ENCODE results near the gene RAPGEF5. TPM values are rescaled to one million over a fixed set of nuclear protein-coding genes. Genes with fewer than 3 reads are reported as not detected.

Gene RAPGEF5
- total RNA-seq, 1 donor from 2014 or later: 0.27 TPM

DNA sequence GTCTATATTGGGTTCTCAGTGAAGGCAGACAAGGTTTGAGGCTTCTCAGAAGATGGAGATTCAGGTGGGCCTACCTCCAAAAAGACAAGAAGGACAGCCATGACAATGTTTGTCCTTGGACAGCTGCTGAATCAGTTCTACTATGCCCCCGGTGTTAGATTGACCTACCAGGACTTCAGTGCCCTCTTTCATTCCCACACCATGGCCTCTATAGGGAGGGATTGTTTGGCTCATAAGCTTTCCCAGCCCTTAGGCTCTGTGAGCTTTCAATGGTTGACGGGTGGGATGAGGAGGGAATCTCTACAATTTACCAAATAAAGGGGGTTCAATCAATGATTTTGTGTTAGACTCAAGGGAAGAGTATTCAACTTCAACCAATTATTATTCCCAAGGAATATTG is 23.4 kb upstream of the RAPGEF5 start:
- intact Hi-C loops (cut with micrococcal nuclease): no loop called here

- intact Hi-C loops (cut with micrococcal nuclease): no loop called here
These were observed 21.4 kb upstream of the RAPGEF5 start for GRCh38 chr7:22378199-22378980.

DNA sequence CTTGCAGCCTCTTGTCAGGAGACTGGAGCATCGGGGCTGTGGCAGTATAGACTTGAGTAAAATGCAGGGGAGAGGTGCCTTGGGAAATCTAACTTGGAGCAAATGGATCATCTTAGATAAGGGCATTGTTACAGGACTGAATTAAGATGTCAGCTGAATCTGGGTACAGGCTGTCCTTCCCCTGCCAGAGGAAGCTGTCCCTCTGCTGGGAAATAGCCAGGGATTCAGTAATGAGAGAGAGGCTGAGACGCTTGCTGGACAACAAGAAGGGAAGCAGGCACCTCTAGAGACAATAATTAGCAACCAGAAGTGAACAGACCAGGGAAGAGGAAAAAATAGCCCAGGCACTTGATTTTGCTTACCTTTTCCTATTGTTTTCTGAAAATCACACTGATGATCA is 20.7 kb upstream of the RAPGEF5 start:
- intact Hi-C loops (cut with micrococcal nuclease): no loop called here

- intact Hi-C loops (cut with micrococcal nuclease): no loop called here
These were observed 18.6 kb upstream of the RAPGEF5 start for GRCh38 chr7:22375359-22376048.

DNA sequence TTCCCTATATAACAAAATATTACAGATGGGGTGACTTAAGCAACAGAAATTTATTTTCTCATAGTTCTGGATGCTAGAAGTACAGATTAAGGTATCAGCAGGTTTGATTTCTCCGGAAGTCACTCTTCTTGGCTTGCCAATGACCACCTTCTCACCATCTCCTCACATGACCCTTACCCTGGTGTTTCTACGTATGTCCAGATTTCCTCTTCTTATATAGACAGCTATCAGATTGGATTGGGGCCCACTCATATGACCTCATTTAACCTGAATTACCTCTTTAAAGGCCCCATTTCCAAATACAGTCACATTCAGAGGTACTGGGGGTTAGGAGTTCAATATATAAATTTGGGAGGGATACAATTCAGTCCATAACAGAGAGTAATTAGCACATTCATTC is 17.0 kb upstream of the RAPGEF5 start:
- intact Hi-C loops (cut with micrococcal nuclease): no loop called here

DNA sequence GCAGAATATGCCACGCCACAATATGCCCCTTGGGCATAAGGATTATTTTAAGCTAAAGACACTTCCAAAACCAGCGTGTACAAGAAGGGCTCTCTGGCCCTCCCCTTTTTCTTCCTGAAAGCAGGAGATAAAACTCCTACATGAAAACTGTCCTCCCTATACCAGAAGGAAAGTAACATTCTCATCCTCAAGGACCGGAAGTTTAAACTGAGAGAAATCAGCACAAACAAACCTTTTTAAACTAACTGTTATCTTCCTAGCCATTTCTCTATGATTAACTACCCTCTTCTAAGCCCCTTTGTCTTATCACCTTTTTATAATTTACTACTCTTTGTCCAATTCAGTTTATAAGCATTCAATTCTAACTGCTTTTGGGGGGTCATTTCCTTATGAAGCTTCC is 16.4 kb upstream of the RAPGEF5 start:
- intact Hi-C loops (cut with micrococcal nuclease): no loop called here

- intact Hi-C loops (cut with micrococcal nuclease): no loop called here
These were observed 15.9 kb upstream of the RAPGEF5 start for GRCh38 chr7:22372863-22373262.

GRCh38 chr7:22371878-22372277 is 14.9 kb upstream of the RAPGEF5 start:
- intact Hi-C loops (cut with micrococcal nuclease): no loop called here

DNA sequence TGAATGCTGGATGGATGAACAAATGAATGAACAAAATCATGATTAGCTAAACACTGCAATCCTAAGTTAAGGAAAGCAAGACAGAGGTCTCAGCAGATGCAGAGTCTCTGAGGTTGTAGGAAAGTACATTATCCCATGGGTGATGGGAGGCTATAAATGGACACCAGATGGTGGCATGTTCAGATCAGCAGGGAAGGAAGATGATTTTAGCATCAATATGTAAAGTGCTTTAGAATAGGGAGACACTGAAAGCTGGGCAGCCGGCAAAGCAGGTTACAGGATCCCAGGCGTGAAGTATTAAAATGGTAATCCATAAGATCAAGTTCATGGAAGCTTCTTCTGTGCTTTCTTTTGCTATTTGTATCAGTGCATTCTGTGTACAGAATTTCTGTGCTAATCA is 7.9 kb upstream of the RAPGEF5 start:
- intact Hi-C loops (cut with micrococcal nuclease): no loop called here

DNA sequence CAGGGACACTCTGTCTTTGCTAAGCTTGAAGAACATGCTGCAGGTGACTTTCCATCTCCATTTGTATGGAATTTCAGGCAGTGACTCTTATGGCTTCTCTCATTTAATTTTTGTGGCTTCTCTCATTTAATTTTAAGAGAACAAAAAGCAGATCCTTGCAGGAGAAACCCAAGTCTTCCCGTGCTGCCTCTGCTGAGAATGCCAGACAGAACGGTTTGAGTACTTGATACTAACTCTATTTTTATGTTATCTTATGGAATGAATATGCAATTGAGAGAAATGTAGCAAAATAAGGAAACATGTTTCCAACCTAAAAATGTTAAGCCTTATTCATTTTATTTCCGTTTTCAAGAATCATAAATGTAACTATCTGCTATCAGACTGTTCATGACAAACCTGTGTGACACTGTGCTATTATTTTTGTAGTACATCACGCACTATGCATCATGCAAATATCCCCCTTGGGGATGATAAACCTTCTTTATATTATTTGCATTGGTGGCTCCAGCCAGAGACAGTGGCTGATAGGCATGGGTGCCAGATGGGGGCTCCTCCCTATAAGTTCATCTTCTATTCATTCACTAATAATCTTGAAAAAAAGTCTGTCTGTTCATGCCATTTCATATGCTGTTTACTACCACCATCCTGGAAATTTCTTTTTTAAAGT is 6.9 kb upstream of the RAPGEF5 start:
- intact Hi-C loops (cut with micrococcal nuclease): no loop called here

- intact Hi-C loops (cut with micrococcal nuclease): no loop called here
These were observed 4.8 kb upstream of the RAPGEF5 start for GRCh38 chr7:22361795-22362194.

GRCh38 chr7:22361320-22361719 is 4.4 kb upstream of the RAPGEF5 start:
- intact Hi-C loops (cut with micrococcal nuclease): no loop called here

- intact Hi-C loops (cut with micrococcal nuclease): no loop called here
These were observed 2.1 kb upstream of the RAPGEF5 start for GRCh38 chr7:22358820-22359697.

- intact Hi-C loops (cut with micrococcal nuclease): no loop called here
These were observed 589 bp upstream of the RAPGEF5 start for GRCh38 chr7:22357311-22358175.

DNA sequence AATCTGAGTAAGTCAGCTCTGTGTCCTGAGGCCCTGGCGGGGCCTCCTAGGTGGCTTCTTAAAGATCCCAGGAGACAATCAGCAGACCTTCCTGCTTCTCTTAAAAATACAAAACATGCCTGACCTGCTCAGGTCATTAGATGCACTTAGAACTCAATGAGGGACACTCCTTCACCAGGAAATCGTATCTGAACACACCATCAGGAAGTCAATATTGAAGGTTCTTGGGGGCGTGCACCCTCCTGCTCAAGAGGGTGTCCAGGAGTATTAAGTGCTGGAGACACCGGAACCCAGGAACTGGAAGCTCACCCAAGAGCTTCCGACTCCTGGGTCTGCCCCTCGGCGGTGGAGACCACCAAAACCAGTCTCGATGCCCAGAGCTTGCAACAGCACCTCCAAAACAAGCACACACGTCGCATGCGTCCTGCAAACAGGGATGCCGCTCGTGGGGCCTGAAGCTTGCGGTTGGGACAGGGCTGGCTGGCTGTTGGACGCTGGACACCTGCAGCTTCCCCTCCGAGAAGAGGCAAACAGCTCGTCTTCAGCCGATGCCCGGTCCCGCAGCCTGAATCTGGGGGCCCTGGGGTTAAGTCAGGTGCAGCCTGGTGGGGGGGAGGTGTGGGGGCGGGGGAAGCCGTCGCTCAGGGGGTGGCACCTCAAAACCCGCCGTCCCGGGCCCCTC is 803 bp downstream of the RAPGEF5 start:
- intact Hi-C loops (cut with micrococcal nuclease): no loop called here

DNA sequence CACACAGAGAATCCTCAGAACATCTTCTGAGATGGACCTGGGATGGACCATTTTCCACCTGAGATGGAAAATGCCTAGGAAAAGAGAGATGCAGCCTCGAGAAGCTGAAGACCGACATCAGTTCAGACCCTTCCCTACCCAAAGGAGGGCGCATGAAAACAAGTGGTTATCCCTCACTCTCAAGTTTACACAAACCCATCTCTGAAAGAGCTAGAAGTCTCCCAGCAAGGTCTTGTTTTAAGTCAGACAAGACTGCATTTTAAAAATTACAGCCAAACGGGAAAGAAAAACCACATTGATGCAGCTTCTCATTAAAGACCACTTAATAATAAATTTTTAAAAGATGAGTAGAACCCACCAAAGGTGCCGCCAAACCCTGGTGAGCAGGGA is 1.3 kb downstream of the RAPGEF5 start:
- intact Hi-C loops (cut with micrococcal nuclease): no loop called here

GRCh38 chr7:22354462-22354861 is 2.5 kb downstream of the RAPGEF5 start:
- intact Hi-C loops (cut with micrococcal nuclease): no loop called here

GRCh38 chr7:22352887-22353286 is 4.1 kb downstream of the RAPGEF5 start:
- intact Hi-C loops (cut with micrococcal nuclease): no loop called here

- intact Hi-C loops (cut with micrococcal nuclease): no loop called here
These were observed 5.1 kb downstream of the RAPGEF5 start for GRCh38 chr7:22351878-22352277.

GRCh38 chr7:22351329-22351692 is 5.6 kb downstream of the RAPGEF5 start:
- intact Hi-C loops (cut with micrococcal nuclease): no loop called here

All from T-helper 2 cell treated with Interferon-gamma antibody and Interleukin-4, amounts not matched to agents 100 ng/mL and 5 ng/mL, for 36 hours (primary cell).